HG03097 (cell line): ENCODE results near the gene USF2.

ENCODE experiments used
- ATAC-seq: cut with Tn5 transposase; IDR thresholded peaks from one replicate; pipeline ENCODE4 v1.9.1; 2021; ENCODE audit not compliant: unreplicated experiment, low FRiP score

Gene USF2

DNA sequence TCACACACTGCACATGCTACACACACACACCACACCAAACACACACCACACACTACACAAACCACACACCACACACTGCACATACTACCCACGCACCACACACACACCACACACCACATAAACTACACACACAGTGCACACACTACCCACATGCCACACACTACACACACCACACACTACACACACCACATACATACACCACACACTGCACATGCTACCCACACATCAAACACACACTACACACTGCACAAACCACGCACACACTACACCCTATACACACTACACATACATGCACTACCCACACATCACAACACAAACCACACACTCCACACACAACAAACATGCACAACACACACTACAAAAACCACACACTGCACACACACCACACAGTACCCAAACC, 29.2 kb downstream of the USF2 start:
- ATAC-seq = no peak

DNA sequence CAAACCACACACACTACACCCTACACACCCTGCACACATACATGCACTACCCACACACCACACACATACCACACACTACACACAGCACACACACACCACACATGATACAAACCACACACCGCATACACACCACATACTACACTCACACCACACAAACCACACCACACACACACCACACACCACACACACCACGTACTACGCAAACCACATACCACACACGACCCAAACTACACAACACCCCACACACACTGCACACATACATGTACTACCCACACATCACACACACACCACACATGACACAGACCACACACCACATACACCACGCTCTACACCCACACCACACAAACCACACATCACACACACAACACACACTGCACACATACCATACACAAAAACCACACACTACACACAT, 29.8 kb downstream of the USF2 start:
- ATAC-seq = no peak

DNA sequence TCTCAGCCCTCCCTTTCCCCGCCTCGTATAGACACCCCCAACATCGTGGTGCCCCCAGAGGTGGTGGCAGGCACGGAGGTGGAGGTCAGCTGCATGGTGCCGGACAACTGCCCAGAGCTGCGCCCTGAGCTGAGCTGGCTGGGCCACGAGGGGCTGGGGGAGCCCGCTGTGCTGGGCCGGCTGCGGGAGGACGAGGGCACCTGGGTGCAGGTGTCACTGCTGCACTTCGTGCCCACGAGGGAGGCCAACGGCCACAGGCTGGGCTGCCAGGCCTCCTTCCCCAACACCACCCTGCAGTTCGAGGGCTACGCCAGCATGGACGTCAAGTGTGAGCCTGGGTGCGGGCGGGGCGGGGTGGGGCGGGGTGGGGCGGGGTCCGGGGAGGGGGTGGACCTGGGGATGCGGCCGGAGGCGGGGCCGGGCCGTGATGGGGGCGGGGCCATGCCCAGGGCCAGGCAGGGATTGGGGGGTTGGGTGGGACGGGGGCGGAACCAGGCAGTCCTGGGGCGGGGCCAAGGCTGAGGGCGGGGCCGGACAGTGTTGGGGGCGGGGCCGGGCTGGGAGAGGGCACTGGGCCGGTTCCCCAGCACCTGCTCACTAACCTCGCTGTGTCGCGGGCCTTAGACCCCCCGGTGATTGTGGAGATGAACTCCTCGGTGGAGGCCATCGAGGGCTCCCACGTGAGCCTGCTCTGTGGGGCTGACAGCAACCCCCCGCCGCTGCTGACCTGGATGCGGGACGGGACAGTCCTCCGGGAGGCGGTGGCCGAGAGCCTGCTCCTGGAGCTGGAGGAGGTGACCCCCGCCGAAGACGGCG, 31.0 kb downstream of the USF2 start:
- ATAC-seq = no peak

DNA sequence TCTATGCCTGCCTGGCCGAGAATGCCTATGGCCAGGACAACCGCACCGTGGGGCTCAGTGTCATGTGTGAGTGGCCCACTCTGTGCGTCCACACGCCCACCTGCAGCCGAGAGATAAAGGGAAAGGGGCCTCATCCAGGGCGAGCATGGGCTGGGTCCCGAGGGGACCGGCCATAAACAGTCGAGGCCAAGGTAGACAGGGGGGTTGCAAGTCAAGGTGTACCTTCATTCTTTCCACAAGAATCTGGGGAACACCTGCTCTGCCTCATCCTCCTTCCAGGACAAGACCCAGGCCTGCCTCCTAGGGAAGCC, 31.5 kb downstream of the USF2 start:
- ATAC-seq = no peak

DNA sequence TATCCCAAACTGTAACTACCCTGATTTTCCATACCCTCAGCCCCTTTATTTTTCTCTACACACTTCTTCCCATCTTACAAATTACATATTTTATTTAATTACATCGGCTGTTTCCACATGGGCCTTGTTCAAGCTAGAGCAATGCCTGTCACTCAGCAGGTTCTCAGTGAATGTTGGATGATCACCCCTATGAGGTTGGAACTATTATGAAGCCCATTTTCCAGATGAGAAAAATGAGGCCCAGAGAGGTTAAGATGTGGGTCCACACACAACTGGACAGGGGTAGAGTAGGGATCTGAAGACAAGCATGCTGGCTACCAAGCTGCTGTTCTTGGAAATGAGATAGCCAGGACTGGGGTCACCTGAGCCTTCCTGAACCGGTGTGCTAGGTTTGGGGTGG, 33.2 kb downstream of the USF2 start:
- ATAC-seq = no peak

DNA sequence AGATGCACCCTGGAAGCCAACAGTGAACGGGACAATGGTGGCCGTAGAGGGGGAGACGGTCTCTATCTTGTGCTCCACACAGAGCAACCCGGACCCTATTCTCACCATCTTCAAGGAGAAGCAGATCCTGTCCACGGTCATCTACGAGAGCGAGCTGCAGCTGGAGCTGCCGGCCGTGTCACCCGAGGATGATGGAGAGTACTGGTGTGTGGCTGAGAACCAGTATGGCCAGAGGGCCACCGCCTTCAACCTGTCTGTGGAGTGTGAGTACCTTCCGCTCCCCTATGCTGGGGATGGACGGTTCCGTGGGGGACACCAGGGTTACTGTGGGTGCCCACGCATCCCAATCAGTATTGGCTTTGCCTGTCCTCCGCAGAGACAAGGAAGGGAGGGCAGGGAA, 33.7 kb downstream of the USF2 start:
- no peak for ATAC-seq

DNA sequence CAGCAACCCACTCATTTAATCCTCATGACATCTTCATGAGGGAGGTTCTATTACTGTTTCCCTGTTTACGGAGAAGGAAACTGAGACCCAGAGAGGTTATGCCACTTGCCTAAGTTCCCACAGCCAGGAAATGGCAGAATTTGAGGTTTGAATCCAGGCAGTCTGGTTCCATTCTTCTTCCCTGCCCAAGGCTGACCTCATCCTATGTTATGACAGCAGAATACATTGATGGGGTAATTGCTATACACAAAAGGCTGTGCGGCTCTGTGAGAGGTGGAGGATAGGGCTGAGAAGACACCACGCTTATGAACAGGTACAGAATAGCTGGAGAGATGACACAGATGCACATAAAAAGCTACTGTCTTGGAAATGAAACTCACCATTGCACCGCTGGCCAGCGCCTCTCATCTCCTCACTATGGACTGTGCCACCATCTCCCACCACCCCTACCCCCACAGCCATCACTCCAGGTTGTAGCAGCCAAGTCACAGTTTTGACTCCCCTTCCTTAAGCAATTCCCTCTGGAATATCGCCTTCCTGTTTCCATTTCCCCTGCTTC, 34.7 kb downstream of the USF2 start:
- ATAC-seq = no peak

DNA sequence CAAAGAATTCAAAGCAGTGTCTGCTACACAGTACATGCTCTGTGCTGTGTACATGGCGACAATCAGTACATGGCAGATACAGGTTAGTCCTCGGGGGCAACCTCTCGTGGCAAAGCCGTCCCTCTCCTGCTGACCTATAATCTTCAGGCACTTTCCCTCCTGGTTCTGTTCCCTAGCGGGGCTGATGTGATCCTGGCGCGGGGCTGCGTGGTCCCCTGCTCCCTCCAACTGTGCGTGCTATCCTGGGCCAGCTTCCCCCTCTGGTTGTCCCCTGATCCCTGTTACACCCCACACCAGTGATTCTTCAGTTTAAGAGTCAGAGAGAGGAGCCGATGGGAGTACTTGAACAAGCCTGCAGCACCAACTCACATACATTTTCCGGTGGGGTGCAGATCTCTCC, 35.3 kb downstream of the USF2 start:
- ATAC-seq = no peak

DNA sequence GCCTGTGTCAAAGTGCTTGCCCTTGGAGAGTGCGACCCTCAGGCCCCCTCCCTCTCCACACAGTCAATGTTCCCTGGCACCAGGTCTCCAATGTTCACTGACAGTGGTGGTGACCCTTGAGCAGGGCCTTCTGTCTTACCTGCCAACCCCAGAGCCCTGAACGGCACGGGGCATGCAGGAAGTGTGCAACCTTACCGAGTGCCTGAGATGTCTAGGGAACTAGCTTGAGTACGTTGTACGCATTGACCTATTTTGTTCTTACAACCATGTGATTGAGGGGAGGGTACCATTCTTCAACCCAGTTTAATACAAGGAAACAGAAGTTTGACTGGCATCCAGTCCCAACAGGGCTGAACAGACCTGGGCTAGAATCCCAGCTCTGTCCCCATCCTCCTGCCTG, 36.4 kb downstream of the USF2 start:
- ATAC-seq = no peak

DNA sequence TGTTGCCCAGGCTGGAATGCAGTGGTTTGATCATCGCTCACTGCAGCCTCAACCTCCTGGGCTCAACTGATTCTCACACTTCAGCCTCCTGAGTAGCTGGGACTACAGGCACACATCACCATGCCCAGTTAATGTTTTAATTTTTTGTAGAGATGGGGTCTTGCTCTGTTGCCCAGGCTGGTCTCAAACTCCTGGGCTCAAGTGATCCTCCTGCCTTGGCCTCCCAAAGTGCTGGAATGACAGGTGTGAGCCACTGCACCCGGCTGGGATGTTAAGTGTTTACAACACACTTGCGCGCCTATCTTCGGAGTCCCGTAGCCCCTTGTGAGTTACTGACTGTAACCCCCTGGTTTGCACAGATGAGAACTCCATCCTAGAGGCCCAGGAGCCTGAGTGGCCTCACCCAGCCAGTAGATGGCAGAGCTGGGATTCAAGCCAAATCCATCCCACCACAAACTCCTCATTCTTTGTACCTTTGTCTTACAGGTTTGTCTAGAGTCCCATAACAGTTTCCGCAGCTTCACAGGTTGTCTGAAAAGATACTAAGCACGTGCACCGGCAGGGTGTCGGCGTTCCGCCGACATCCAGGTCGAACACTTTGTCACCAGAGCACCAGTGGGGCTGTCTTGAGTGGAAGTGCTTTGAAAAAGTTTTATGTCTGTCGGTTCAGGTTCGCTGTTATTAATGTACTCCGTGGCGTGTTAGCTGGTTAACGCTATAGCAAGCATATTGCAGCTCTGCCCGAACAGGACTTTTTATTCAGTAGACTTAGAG, 37.9 kb downstream of the USF2 start:
- ATAC-seq = no peak

DNA sequence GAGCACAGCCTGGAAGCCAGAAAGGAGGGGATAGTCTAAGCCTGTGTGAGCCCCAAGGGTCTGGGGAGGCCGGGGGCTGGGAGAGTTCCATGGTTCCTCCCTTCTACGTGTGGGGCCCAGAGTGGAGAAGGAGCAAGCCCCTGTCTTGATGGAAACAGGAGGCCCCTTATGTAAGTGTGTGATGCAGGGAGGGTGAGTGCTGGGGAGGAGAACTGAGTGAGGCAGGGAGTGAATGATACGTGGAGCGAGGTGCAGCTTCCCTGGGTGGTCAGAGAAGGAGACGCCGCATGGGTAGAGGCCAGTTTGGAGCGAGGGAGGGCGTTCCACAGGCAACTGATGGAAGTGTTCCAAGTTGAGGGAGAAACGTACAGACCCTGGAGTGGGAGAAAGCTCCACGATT, 39.2 kb downstream of the USF2 start:
- ATAC-seq = no peak

DNA sequence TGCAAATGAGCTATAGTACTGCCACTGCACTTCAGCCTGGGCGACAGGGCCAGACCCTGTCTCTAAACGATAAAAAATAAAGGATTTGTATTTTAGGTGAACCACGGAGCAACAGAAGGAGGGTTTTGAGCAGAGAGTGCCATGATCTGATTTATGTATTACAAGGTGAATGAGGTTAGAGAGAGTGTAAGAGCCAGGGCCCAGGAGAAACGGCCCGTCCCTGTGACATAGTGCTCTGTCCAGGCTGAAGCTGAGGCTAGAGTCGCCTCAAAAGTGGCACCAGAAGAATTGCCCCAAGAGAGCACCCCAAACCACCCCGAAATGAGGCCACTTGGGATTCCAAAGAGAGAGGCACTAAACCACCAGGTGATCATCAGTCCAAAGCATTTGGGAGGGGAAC, 40.1 kb downstream of the USF2 start:
- no peak for ATAC-seq

DNA sequence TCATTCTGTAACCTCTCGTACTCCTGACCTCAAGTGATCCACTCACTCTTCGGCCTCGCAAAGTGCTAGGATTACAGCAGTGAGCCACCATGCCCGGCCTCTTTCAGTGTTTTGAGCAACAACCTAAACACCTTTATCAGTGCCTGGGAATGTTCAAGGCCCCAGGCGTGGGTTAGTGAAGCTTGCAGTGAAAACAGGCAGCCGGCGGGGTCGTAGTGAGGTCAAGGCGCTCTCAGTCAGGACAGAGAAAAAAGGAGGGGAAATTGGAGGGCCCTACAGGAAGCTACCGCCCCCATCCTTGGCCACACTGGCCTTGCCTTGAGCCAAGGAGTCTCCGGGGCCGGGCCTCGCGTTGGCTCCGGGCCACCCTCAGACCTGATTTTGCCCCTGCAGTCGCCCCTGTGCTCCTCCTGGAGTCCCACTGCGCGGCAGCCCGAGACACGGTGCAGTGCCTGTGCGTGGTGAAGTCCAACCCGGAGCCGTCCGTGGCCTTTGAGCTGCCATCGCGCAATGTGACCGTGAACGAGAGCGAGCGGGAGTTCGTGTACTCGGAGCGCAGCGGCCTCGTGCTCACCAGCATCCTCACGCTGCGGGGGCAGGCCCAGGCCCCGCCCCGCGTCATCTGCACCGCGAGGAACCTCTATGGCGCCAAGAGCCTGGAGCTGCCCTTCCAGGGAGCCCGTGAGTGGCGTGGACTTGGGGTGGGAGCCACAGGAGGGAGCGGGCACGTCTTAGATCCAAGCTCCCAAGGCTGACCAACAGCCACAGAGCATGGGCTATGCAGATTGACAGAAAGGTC, 40.9 kb downstream of the USF2 start:
- no peak for ATAC-seq

DNA sequence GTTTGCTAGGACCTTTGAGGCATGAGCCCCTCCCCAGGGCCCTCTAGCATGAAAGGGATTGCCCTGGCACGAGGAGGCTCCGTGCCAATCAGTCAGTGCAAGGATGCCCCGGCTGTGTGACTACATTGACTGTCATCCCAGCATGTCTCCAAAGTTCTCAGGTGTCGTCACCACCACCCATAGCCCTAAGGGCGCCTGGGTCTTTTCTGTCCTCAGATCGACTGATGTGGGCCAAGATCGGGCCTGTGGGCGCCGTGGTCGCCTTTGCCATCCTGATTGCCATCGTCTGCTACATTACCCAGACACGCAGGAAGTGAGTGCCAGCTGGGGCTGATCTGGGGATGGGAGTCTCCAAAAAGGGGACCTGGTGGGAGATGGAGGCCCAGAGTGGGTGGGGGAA, 41.6 kb downstream of the USF2 start:
- no peak for ATAC-seq

DNA sequence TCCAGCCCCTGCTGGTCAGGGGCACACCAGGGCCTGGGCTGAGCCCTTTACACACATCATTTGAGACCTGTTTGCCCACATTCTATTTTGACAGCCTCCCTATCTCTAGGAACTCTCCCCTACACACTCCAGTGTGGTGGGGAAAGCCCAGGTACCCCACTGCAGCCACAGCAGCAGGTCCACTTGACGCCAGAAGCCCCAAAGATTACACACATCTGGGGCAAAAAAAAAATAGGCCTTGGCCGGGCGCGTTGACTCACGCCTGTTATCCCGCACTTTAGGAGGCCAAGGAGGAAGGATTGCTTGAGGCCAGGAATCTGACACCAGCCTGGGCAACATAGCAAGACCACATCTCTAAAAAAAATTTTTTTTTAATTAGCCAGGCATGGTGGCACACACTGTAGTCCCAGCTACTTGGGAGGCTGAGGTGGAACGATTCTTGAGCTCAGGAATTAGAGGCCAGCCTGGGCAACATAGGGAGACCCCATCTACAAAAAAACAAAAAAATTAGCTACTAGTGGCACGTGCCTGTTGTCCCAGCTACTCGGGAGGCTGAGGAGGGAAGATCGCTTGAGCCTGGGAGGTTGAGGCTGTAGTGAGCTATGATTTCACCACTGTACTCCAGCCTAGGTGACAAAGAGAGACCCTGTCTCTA, 42.2 kb downstream of the USF2 start:
- ATAC-seq = no peak

DNA sequence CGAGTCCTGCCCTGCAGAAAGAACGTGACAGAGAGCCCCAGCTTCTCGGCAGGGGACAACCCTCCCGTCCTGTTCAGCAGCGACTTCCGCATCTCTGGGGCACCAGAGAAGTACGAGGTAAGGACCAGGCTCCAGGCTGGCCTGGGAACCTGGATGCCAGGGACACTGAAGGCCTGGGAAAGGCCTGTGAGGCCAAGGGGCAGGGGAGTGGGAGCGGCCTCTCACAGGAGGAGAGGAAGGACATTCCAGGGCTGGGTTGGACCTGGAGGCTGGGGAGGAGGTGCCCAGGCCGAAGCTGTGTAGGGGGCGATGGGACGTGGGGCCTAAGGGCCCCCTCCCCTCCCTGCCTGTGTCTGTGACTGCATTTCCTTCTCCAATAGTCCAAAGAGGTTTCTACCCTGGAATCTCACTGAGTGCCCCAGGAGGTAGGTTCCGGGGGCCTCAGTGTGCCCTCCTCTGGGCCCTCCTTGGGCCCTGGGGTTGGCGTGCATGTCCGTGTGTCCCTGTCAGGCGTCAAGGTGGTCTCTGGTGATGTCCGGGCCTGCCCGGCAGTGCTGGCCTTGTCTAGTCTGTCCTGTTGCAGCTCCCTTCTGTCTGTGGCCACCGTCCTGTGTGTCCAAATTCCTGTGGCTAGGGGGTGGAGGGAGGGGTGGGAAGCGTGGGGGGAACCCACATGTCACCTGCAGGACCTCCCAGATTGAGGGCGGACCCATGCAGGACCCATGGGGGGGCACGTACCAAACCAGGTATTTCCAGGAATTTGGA, 43.3 kb downstream of the USF2 start:
- ATAC-seq = no peak

DNA sequence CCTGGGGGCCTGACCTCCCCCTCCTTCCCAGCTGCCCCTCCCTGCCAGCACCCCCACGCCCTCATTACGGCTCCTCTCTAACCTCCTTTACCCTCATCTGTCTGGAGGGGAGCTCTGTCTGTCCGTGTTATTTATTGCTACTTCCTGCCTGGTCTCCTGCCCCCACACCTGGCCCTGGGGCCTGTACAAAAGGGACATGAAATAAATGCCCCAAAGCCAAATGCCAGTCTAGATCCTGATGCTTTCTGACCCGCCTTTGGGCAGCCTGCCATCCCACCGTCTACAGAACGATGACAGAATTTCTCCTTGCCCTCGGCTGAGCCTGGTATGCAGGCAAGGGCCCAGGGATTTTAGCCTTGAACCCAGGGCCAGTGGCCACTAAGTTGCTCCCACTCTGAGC, 44.8 kb downstream of the USF2 start:
- ATAC-seq = no peak

DNA sequence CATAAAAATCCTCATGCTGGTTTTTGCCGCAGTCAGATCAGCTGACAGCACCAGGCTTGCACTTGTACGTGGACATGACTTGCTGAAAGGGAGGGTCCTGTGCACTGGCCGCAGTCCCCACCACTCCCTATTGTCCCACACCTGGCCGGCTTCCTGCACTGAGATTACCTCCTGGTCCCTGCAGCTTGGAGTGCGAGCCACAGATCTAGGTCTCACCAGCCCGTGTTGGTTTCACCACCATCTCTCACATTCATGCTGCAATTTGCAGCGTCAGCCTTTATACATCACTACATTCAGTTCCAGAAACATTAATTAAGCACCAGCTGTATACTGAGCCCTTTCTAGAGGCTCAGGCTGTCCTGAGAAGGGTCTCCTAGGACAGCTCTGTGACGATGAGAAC, 45.3 kb downstream of the USF2 start:
- ATAC-seq = no peak

DNA sequence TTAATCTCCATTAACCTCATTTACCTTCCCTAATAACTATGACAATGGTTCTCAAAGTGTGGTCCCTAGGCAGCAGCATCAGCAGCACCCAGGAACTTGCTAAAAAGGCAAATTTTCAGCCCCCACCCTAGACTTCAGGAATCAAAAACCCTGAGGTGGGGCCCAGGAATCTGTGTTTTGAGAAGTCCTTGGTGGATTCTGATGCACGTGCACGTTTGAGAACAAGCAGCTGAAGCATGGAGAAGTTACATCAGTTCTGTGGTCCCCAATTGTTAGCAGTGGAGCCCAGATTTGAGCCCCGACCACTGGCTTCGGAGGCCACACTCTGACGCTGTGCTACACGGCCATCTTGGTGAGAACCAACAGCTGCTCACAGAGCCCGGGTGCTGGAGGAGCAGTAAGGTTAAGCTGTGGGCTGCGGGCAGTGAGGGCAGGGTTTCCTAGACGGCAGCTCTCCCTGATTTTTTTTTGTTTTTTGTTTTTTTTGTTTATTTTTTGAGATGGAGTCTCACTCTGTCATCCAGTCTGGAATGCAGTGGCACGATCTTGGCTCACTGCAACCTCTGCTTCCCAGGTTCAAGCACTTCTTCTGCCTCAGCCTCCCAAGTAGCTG, 46.2 kb downstream of the USF2 start:
- ATAC-seq = no peak

DNA sequence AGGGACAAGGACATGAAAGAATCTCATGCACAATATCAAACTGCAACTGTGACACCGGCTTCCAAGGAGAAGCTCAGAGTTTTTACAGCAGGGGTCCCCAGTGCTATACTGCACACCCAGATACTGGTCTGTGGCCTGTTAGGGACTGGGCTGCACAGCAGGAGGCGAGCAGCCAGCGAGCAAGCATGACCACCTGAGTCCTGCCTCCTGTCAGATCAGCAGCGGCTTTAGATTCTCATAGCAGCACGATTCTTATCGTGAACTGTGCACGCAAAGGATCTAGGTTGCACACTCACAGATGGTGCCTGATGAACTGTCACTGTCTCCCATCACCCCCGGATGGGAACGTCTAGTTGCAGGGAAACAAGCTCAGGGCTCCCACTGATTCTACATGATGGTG, 47.1 kb downstream of the USF2 start:
- no peak for ATAC-seq
